ENCODE data around the gene THBS3.

Gene THBS3

GRCh38 chr1:155186794-155187455, 20.8 kb downstream of the THBS3 start:
- DNase-seq: no peak

- no peak for DNase-seq
Observed at GRCh38 chr1:155186067-155186793, 21.5 kb downstream of the THBS3 start.

GRCh38 chr1:155185783-155186066, 22.0 kb downstream of the THBS3 start:
- no peak for DNase-seq

GRCh38 chr1:155184835-155185782, 22.6 kb downstream of the THBS3 start:
- no peak for DNase-seq

- DNase-seq: no peak
Observed at GRCh38 chr1:155184351-155184811, 23.3 kb downstream of the THBS3 start.

- no peak for DNase-seq
Observed at GRCh38 chr1:155183775-155184221, 23.9 kb downstream of the THBS3 start.

GRCh38 chr1:155182052-155182550, 25.6 kb downstream of the THBS3 start:
- no peak for DNase-seq

GRCh38 chr1:155181371-155182051, 26.2 kb downstream of the THBS3 start:
- DNase-seq: no peak

- no peak for DNase-seq
Observed at GRCh38 chr1:155179112-155180031, 28.3 kb downstream of the THBS3 start.

GRCh38 chr1:155178441-155179111, 29.1 kb downstream of the THBS3 start:
- no peak for DNase-seq

- no peak for DNase-seq
Observed at GRCh38 chr1:155177918-155178281, 29.8 kb downstream of the THBS3 start.

- DNase-seq: no peak
Observed at GRCh38 chr1:155177192-155177917, 30.3 kb downstream of the THBS3 start.

- peak; percentile 91 for DNase-seq
Observed at GRCh38 chr1:155176544-155177071, 31.1 kb downstream of the THBS3 start.

- peak; percentile 34 for DNase-seq
Observed at GRCh38 chr1:155175927-155176371, 31.7 kb downstream of the THBS3 start.

GRCh38 chr1:155175281-155175926, 32.3 kb downstream of the THBS3 start:
- DNase-seq: no peak

GRCh38 chr1:155174324-155175280, 33.1 kb downstream of the THBS3 start:
- peak; percentile 81 for DNase-seq

- peak; percentile 82 for DNase-seq
Observed at GRCh38 chr1:155173478-155174323, 34.0 kb downstream of the THBS3 start, which contains the start of gene TRIM46. TSS of gene TRIM46 (plus strand) at chr1:155173849. CDS start at chr1:155173967, 118 bp downstream.

All from CD4-positive, alpha-beta T cell treated with Interleukin-6 for 4 hours (primary cell).